SK-N-MC (cell line): ENCODE results near the gene SMARCC1.

Experiments used
- EZH2 ChIP-seq: fragments of 200-600 bp; sonication (generic); IDR thresholded peaks from one replicate; pipeline ENCODE4 v1.6.1; 2017; ENCODE audit warnings: antibody characterized with exemption
- POLR2AphosphoS5 ChIP-seq: IDR thresholded peaks from 2 replicates; pipeline ENCODE4 v1.6.1; 2012; ENCODE audit warnings: mild to moderate bottlenecking, low read depth, low read length, borderline replicate concordance

- TF ChIP-seq POLR2AphosphoS5 (no peak), EZH2 (no peak)
Measured at GRCh38 chr3:47746264-47746663, 35.4 kb downstream of the SMARCC1 start.
